Urothelium cell line (cell line): ENCODE data around the gene ELMO3.
A peak's percentile ranks its signal among the peaks of the same experiment; 100 is the strongest.

Experiments
- DNase-seq: peaks from one replicate; pipeline ENCODE4 v3.0.0; 2011; ENCODE audit warnings: low spot score, mixed read lengths
- FAIRE-seq: peaks from 2 replicates; lab custom pipeline; 2011; peaks lifted over from hg19 to GRCh38; lab: Jason Lieb, UNC

Gene ELMO3

DNA sequence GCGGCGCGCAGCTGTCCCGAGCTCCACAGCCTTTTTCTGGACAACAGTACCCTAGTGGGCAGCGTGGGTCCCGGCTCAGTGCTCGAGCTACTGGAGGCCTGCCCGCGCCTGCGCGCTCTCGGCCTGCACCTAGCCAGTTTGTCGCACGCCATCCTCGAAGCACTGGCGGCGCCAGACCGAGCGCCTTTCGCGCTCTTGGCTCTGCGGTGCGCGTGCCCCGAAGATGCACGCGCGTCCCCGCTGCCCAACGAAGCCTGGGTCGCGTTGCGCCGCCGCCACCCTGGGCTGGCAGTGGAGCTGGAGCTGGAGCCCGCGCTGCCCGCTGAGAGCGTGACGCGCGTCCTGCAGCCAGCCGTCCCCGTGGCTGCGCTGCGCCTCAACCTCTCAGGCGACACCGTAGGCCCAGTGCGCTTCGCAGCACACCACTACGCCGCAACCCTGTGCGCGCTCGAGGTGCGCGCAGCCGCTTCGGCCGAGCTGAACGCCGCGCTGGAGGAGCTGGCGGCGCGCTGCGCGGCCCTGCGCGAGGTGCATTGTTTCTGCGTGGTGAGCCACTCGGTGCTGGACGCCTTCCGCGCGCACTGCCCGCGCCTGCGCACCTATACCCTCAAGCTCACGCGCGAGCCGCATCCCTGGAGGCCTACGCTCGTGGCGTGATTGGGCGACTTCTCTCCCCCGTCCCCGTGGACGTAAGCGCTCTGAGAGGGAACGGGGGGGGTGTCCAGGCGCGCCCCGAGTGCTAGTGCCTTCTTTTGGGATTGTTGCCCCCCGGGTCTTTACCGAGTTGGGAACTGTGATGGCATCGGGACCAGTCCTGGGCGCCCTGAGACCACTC is 35.5 kb upstream of the ELMO3 start:
- DNase-seq (no peak), FAIRE-seq (no peak)

DNA sequence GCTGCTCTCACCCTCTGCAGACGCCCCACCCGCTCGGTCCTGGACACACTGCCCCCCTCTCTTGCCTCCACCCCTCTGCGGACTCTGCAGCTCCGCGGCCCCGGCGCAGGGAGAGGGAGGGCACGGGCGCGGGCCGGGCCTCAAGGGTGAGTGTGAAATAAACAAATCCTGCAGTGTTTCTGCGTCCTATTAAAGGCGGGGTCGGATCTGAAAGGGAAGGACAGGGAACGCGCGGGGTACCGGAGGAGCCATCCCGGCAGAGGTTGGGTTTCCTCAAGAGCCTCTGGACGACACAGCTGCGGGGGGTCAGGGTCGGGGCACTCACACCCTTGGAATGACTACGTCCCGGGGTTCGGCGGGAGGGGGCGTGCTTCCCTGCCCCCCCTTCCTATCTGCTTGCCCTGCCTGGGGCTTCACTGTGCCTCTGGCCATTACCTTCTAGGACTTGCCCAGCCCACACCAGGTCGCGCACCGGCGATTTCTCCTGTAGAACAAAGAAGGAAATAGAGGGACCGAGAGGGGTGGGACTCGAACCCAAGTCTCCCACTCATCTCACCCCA is 34.9 kb upstream of the ELMO3 start:
- no peak for DNase-seq
- no peak for FAIRE-seq

DNA sequence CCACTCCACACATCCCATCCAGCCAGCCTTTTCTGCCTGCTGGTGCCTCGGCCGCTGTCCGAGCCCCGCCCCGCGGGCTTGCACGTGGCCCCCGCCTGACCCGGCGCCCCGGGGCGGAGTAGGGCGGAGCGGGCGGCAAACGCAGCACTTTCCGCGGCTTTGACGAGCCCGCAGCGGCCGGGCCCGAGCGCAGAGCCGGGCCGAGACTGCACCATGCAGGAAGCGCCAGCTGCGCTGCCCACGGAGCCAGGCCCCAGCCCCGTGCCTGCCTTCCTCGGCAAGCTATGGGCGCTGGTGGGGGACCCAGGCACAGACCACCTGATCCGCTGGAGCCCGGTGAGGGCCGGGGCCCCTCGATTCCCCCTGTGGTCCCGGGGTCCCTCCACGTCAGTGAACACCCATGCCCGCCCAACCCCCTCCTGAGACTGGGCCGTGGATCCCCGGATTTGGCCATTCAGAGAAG is 34.3 kb upstream of the ELMO3 start, which contains the start of gene HSF4:
HSF4 (plus strand) TSS at position 147 of the 463 bp plus-strand sequence; CDS start at position 214, 67 bp downstream.
- no peak for FAIRE-seq
- no peak for DNase-seq

DNA sequence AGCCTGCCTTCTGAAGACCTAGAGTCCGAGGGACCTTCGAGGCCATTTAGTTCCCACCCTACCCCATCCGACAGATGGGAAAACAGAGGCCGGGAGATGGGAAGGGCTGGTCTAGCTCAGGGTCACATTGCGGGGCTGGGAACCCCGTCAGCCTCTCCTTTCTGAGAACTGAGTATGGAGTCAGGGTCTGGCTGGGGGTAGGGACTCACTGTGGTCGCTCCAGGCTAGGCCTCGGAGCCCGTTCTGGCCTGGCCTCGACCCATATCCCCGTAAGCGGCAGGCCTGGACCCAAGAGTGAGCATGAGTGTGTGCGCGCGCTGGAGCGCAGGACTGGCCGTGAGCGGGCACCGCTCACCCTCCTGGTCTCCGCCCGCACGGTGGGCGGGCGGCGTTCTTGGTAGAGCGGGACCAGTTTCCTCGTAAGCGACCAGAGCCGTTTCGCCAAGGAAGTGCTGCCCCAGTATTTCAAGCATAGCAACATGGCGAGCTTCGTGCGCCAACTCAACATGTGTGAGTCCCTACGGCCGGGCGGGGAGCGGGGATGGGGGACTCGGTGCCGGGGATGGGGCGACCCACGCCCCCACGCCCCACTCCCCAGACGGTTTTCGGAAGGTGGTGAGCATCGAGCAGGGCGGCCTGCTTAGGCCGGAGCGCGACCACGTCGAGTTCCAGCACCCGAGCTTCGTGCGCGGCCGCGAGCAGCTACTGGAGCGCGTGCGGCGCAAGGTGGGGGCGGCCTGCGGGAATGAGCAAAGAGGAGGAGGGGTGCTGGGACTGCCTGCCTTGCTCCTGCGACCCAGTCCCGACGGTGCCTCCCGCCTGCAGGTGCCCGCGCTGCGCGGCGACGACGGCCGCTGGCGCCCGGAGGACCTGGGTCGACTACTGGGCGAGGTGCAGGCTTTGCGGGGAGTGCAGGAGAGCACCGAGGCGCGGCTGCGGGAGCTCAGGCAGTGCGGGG is 33.5 kb upstream of the ELMO3 start:
- DNase-seq (no peak), FAIRE-seq (no peak)

DNA sequence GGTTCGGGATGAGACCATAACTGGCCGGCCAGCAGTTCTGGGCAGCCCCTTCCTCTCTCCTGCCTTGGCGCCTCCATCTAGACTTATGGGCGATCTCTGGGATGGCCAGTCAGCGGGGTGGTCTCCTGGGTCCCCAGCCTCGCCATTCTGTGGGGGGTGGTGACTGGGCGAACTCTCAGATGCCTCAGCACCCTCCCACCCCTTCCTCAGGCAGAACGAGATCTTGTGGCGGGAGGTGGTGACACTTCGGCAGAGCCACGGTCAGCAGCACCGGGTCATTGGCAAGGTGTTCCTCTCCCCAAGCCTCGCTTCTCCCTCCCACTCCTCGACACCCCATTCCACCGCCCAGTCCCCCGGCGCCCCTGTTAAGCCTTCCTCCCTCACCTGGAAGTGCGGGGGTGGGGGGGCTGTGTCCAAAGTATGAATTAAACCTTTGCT is 32.8 kb upstream of the ELMO3 start:
- DNase-seq, result no peak
- FAIRE-seq, result no peak

DNA sequence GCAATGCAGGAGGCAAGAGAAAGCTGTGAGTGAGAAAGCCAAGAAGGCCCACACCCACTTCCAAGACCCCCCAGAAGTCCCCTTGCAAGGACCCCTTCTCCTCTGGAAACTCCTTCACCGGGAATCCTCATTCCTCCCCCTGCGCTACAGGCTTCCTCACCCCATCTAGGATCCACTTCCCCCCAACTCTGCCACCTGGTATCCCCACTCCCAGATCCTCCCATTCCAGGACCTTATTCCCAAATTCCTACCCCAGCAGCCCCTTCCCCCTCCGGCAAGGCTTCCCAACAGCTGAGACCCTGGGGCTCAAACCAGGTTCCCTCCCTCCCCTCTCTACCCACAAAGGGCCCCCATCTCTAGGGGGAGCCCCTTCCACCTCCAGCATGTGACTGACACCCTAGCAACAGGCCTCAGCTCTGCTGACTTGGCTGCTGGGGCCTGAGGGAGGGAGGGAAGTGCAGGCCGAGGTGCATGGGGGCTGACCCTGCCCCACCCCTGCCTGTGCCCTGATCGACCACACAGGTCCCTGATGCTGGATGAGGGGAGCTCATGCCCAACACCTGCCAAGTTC is 32.2 kb upstream of the ELMO3 start:
- FAIRE-seq, result no peak
- DNase-seq, result no peak

DNA sequence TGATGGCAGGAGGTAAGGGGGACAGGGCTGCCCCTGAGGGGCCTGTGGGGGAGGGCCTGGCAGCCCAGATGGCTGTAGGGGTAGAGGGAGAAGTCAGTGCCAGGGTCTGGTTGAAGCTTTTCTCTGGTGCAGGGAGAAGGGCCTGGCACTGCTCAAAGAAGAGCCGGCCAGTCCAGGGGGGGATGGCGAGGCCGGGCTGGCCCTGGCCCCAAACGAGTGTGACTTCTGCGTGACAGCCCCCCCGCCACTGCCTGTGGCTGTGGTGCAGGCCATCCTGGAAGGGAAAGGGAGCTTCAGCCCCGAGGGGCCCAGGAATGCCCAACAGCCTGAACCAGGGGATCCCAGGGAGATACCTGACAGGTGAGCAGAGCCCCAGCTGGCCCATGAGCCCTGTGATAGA is 31.3 kb upstream of the ELMO3 start:
- DNase-seq, result no peak
- no peak for FAIRE-seq

DNA sequence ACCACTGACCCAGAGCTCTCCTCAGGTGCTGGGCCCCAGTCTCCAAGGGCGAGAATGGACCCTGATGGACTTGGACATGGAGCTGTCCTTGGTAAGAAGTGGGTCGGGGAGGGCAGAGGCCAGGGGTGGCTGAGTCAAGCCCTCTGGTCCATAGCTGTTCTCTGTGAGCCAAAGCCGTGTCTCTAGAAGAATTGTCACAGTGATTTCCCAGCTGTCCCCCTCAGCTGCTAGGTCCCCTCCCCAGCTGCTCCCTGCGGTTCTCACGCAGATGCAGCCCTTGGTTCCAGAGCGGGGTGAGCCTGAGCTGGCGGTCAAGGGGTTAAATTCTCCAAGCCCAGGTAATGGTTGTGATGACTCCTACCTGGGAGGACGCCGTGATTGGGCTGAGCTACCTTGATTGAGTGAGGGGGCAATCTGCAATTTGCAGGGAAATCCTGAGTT is 29.9 kb upstream of the ELMO3 start:
- no peak for DNase-seq
- FAIRE-seq, result no peak

DNA sequence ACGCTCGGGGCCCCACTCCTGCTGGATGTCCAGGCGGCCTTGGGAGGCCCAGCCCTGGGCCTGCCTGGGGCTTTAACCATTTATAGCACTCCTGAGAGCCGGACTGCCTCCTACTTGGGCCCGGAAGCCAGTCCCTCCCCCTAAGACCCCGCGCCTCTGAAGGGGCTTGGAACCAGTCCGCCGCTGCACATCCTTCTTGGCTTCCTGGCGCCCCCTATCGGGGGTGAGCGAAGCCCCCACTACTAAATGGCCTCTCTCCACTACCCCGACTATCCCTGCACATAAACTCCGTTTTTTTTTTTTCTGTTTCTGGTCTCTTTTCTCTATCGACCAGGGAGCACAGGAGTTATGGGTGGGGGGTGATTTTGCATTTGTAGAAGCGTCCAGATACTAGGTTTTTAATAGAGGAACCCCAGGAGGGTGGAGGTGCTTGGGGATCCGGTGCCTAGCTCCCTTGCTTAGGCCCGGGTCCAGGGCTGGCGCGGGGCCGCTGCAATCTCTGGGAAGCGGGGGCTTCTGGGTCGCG is 29.2 kb upstream of the ELMO3 start:
- FAIRE-seq (no peak), DNase-seq (peak; percentile 40)

DNA sequence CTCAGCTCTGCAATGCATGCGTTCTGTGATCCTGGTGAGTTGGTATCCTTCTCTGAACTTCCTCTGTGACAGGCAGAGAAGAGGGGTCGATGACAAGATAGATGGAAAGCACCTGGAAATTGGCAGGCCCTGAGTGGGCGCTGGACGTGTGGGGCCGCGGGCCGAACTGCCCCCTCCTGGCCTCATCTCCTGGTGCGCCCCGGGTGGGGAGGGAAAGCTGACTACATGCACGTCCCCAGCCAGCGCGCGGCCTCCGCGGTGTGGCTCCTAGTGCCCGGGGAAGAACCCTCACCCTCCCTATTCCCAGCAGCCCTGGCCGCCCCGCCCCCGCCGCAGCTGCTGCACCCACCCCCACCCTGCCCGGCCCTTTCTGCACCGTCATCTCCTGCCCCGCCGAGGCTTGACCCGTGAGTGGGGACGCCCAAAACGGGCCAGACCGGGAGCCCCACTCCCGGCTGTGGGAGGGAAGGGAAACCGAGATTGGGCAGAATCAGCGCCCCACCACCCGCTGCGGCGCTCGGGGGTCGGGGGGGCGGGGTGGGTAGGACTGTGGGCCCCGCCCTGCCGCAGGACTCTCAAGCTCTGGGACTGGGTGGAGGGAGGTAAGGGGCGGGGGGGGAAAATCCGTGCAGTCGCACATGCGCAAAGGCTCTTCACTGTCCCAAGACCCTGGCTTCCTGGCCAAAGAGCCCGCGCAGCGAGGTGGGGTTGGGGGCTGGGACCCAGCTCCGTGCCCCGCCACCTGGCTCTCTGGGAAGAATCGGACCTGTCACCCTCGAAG is 28.6 kb upstream of the ELMO3 start, which contains the start of gene NOL3:
NOL3 (plus strand) TSS at position 371 of the 781 bp plus-strand sequence.
- DNase-seq, result peak; percentile 91
- FAIRE-seq, result no peak

DNA sequence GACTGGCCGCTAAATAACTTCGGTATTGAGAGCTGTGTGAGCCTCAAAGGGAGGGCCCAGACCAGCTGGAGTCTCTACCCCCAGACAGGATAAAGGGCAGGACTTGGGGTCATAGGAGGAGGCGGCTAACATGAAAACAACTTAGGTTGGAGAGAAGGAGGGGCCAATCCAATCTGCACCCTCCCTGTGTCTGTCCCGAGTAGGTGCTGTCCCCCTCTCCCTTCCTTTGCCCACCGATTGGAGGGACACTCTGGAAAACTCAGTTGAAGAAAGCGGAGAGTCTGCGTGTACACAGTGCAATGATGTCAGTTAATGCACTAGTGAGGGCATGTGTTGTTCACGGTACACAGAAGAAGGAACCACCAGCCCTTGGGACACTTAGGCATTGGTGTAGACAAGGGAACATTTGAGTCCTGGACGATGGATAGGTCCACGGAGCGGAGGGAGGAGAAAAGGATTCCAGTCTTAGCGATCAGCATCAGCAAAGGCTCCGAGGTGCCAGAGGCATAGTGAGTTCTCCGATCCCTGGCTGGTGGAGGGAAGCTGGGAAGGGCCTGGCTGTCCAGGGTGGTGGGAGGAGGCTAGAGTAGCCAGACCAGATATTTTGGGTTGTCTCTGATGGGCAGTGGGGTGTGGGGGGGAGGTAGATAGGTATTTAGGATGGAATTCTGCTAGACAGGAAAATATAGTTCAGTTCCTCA is 27.8 kb upstream of the ELMO3 start:
- DNase-seq (no peak), FAIRE-seq (no peak)

DNA sequence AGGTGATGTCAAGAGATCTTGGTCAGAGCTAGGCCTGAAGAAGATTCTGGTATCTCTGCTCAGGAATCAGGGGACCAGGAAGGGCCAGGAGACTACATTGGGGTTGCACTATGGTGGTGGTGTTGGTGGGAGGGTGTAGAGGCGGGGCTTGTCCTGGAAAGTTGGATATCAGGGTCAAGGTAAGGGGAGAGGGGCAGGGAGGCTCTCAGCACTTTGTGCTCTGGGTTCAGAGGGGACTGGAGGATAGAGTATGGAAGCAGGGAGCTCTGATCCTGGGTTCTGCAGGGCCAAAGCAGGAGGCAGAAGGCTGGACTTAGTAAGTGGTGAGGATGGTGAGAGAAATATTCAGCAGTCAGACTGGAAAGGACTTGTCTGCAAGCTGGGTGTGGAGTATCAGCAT is 25.6 kb upstream of the ELMO3 start:
- FAIRE-seq (no peak), DNase-seq (no peak)

DNA sequence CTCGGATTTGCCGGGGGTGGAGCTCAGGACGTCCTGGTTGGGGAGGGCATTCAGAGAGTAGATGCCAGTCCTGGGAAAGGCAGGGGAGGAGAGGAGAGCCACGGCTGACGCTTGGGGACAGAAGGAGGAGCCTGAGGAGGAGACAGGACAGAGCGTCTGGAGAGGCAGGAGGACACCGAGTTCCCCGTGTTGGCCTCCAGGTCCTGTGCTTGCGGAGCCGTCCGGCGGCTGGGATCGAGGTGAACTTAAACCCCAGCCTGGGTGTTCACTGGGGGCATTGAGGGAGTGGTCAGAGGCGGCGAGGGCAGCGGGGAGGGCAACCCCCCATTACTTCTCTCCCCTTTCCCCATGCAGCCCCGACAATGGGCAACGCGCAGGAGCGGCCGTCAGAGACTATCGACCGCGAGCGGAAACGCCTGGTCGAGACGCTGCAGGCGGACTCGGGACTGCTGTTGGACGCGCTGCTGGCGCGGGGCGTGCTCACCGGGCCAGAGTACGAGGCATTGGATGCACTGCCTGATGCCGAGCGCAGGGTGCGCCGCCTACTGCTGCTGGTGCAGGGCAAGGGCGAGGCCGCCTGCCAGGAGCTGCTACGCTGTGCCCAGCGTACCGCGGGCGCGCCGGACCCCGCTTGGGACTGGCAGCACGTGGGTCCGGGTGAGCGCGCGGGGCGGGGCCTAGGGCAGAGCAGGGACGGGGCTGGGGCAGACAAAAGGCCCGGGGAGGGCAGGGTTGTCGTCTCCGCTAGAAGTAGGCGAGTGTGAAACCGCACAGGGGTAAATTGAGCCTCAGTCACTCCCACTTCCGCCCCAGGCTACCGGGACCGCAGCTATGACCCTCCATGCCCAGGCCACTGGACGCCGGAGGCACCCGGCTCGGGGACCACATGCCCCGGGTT is 24.9 kb upstream of the ELMO3 start:
- DNase-seq (peak; percentile 57), FAIRE-seq (no peak)

DNA sequence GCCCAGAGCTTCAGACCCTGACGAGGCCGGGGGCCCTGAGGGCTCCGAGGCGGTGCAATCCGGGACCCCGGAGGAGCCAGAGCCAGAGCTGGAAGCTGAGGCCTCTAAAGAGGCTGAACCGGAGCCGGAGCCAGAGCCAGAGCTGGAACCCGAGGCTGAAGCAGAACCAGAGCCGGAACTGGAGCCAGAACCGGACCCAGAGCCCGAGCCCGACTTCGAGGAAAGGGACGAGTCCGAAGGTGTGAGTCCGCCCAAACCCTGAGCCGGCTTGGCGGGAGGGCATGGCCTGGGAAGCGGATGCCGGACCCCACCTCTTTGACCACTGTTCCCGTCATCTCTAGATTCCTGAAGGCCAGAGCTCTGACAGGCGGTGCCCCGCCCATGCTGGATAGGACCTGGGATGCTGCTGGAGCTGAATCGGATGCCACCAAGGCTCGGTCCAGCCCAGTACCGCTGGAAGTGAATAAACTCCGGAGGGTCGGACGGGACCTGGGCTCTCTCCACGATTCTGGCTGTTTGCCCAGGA is 24.2 kb upstream of the ELMO3 start:
- DNase-seq (no peak), FAIRE-seq (no peak)

DNA sequence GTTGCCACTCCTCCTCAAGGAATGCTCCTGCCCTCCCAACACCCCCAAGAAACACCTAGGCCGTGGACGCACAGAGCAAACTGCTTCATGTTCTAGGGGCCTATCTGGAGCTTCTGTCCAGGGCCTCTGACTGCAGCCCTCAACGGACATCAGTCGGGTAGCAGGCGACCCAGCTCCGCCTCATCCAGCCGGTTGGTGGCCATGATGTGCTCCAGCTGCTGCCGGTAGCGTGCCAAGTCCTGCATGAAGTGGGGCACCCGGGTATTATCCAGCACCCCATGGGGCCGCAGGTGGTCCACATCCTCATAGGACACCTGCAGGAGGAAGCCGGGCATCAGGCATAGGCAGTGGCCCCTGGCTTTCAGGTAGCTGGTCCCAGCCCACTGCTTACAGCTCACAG is 22.3 kb upstream of the ELMO3 start:
- DNase-seq, result no peak

DNA sequence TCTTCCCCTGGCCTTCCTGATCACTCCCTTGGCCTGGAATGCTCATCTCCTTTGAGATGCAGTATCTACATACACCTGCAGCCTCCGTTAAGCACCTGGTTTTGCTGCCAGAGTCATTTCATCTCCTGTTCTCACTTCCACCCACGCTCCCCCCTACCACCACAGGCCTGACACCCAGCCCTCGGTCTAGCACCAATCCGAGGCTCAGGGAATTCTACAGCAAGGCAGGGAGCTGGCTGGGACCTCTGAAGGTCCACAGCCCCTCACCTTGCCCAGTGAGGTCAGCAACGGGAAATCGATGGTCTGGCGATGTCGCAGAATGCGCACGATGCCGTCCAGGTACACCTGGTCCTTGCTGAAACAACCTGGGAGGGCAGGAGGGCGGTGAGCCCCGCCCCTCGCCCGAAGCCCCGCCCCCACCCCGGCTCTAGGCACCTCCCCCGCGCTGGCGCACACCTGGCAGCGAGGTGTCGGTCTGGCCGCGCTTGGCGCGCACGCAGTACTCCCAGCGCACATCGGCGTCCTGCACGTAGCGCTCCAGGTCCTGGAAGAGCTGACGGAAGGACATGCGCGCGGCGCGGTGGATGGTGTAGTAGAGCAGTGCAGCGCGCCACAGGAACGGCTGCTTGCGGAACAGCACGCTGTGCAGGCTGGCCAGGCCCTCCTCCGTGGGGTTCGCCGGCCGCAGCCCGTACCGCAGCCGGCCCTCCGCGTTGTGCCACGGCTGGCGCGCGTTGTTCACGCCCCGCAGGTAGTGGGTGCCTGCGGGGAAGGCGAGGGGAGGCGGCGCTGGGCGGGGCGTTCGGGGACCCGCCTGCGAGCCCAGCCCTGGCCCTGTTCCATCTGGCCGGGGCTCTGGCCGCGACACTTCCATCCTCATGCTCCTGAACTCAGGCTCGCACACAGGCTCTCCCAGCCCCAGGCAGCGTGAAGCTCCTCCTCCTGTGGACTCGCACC is 20.9 kb upstream of the ELMO3 start:
- no peak for DNase-seq
- FAIRE-seq, result no peak

More for the DNA sequence above, 22.3 kb upstream of the ELMO3 start:
- no peak for FAIRE-seq
